Mesenchymal stem cell (in vitro differentiated cells and primary cell): ENCODE measurements around the gene RRN3.
"Not testable (repeated sequence)": the region's sequence is repeated elsewhere in the genome, so short reads cannot be mapped to it uniquely, and the experiment has no call there.

Experiments used
- DNase-seq: peaks from one replicate; pipeline ENCODE4 v3.0.0-alpha.2; 2013
- H2AFZ ChIP-seq: one replicate; pipeline ENCODE4 v1.6.1; 2013; ENCODE audit warnings: low read depth, mild to moderate bottlenecking, control low read depth, inconsistent platforms, low read length, moderate library complexity
- H2AK5ac ChIP-seq: 2 replicates; pipeline ENCODE4 v1.6.1; 2013; ENCODE audit warnings: low read length, moderate library complexity, mild to moderate bottlenecking, inconsistent platforms; ENCODE audit not compliant: severe bottlenecking
- H2BK120ac ChIP-seq: one replicate; pipeline ENCODE4 v1.6.1; 2013; ENCODE audit warnings: low read depth, mild to moderate bottlenecking, inconsistent platforms, low read length, moderate library complexity
- H2BK12ac ChIP-seq, 2 experiments: one replicate each; pipeline ENCODE4 v1.6.1; 2013; ENCODE audit warnings: inconsistent platforms in 2 of 2, low read length in 2 of 2, mild to moderate bottlenecking in 2 of 2, moderate library complexity in 2 of 2, control low read depth in 1 of 2
- H2BK15ac ChIP-seq: one replicate; pipeline ENCODE4 v1.6.1; 2013; ENCODE audit warnings: mild to moderate bottlenecking, low read depth, inconsistent platforms; ENCODE audit not compliant: poor library complexity, severe bottlenecking
- H2BK5ac ChIP-seq: 2 replicates; pipeline ENCODE4 v1.6.1; 2013; ENCODE audit warnings: low read depth, mild to moderate bottlenecking, low read length, control low read depth, inconsistent platforms; ENCODE audit not compliant: poor library complexity, severe bottlenecking
- H3K14ac ChIP-seq, 2 experiments: one replicate each; pipeline ENCODE4 v1.6.1; 2013; ENCODE audit warnings: inconsistent platforms in 2 of 2, low read length in 2 of 2, control low read depth in 1 of 2, mild to moderate bottlenecking in 1 of 2, moderate library complexity in 1 of 2
- H3K18ac ChIP-seq, 2 experiments: one replicate each; pipeline ENCODE4 v1.6.1; 2013; ENCODE audit warnings: inconsistent platforms in 2 of 2, low read length in 2 of 2, control low read depth in 1 of 2, low read depth in 1 of 2, mild to moderate bottlenecking in 1 of 2
- H3K23ac ChIP-seq, 2 experiments: one replicate each; pipeline ENCODE4 v1.6.1; 2013; ENCODE audit warnings: inconsistent platforms in 2 of 2, low read length in 2 of 2, mild to moderate bottlenecking in 2 of 2, moderate library complexity in 2 of 2, control low read depth in 1 of 2
- H3K27ac ChIP-seq: 2 replicates; pipeline ENCODE4 v1.5.1; 2013; ENCODE audit warnings: mild to moderate bottlenecking, moderate library complexity, low read length, control low read depth, inconsistent platforms; ENCODE audit not compliant: poor library complexity, severe bottlenecking
- H3K27me3 ChIP-seq, 2 experiments: 2 replicates each; pipeline versions ENCODE4 v1.6.1 to v1.7.0; 2013; ENCODE audit warnings: low read length in 2 of 2, mild to moderate bottlenecking in 2 of 2, moderate library complexity in 2 of 2, control low read depth in 1 of 2, inconsistent platforms in 1 of 2; ENCODE audit not compliant: control insufficient read depth in 1 of 2, insufficient read depth in 1 of 2
- H3K36me3 ChIP-seq, 2 experiments: 2 replicates each; pipeline versions ENCODE4 v1.6.1 to v1.7.0; 2013; ENCODE audit warnings: low read length in 2 of 2, control low read depth in 1 of 2, inconsistent platforms in 1 of 2, low read depth in 1 of 2, mild to moderate bottlenecking in 1 of 2; ENCODE audit not compliant: insufficient read depth in 2 of 2, control insufficient read depth in 1 of 2
- H3K4ac ChIP-seq, 2 experiments: one replicate each; pipeline ENCODE4 v1.6.1; 2013; ENCODE audit warnings: inconsistent platforms in 2 of 2, low read length in 2 of 2, mild to moderate bottlenecking in 2 of 2, moderate library complexity in 2 of 2, control low read depth in 1 of 2, low read depth in 1 of 2
- H3K4me1 ChIP-seq: 2 replicates; pipeline ENCODE4 v1.6.1; 2013; ENCODE audit warnings: low read depth, low read length, control low read depth; ENCODE audit not compliant: control insufficient read depth, insufficient read depth
- H3K4me2 ChIP-seq: 2 replicates; pipeline ENCODE4 v1.6.1; 2013; ENCODE audit warnings: low read length, mild to moderate bottlenecking, inconsistent platforms; ENCODE audit not compliant: poor library complexity, severe bottlenecking
- H3K4me3 ChIP-seq, 2 experiments: 2 replicates each; pipeline versions ENCODE4 v1.5.1 to v1.7.0; 2013; ENCODE audit warnings: low read length in 2 of 2, mild to moderate bottlenecking in 2 of 2, control low read depth in 1 of 2, low read depth in 1 of 2; ENCODE audit not compliant: insufficient read depth in 1 of 2
- H3K79me1 ChIP-seq: replicated peaks from 2 replicates; pipeline ENCODE4 v1.6.1; 2013; ENCODE audit warnings: mild to moderate bottlenecking, control low read depth, low read length, inconsistent platforms; ENCODE audit not compliant: poor library complexity, severe bottlenecking
- H3K9ac ChIP-seq: 2 replicates; pipeline ENCODE4 v1.7.0; 2013; ENCODE audit warnings: mild to moderate bottlenecking, low read length, moderate library complexity
- H3K9me3 ChIP-seq: 2 replicates; pipeline ENCODE4 v1.7.0; 2013; ENCODE audit warnings: mild to moderate bottlenecking, low read length; ENCODE audit not compliant: control insufficient read depth
- H4K8ac ChIP-seq: one replicate; pipeline ENCODE4 v1.6.1; 2013; ENCODE audit warnings: inconsistent platforms, mild to moderate bottlenecking, low read length, moderate library complexity
- H4K91ac ChIP-seq: one replicate; pipeline ENCODE4 v1.6.1; 2013; ENCODE audit warnings: mild to moderate bottlenecking, low read length, inconsistent platforms
- WGBS: methylation state at CpG from one replicate; pipeline ENCODE4 v1.1.7; 2013; ENCODE audit warnings: mixed read lengths; 5-methylcytosine and 5-hydroxymethylcytosine counted together

RRN3 gene

GRCh38 chr16:15031586-15031985 lies 62.5 kb downstream of the RRN3 start:
- Histone ChIP-seq H3K4me3 (no peak overlapping the region), H3K9ac (no peak overlapping the region), H3K4me1 (peaks cover 15% of the 10 kb centered on the region), H2AK5ac (no peak overlapping the region), H3K79me1 (peaks cover 43% of the 10 kb centered on the region), H2BK5ac (no peak overlapping the region), H4K8ac (no peak overlapping the region), H3K23ac (no peak overlapping the region), H3K4ac (no peak overlapping the region), H3K18ac (no peak overlapping the region), H4K91ac (no peak overlapping the region), H3K4me2 (no peak overlapping the region), H2BK120ac (no peak overlapping the region), H3K27me3 (no peaks in the 10 kb centered on the region), H3K27ac (no peak overlapping the region), H3K14ac (no peak overlapping the region), H3K9me3 (no peaks in the 10 kb centered on the region), H2BK12ac (no peak overlapping the region), H3K36me3 (peaks cover 83 to 90% of the 10 kb centered on the region in 2 experiments), H2AFZ (no peak overlapping the region), H2BK15ac (no peak overlapping the region)
- WGBS: 98% methylated on average over 8 of the region's 8 CpGs
- no peak for DNase-seq

- H2BK15ac ChIP-seq: no peak overlapping the region
- no peak overlapping the region for H3K4me3 ChIP-seq
- H2AFZ ChIP-seq: no peak overlapping the region
- peaks cover 81 to 85% of the 10 kb centered on the region in 2 experiments for H3K36me3 ChIP-seq
- no peak overlapping the region for H2AK5ac ChIP-seq
- H3K9me3 ChIP-seq: no peaks in the 10 kb centered on the region
- H3K27me3 ChIP-seq: no peaks in the 10 kb centered on the region
- no peak overlapping the region for H2BK120ac ChIP-seq
- H3K79me1 ChIP-seq: peaks cover 40% of the 10 kb centered on the region
- H2BK12ac ChIP-seq: no peak overlapping the region
- 92% methylated on average over 2 of the region's 2 CpGs for WGBS
- H3K23ac ChIP-seq: no peak overlapping the region
- H3K18ac ChIP-seq: no peak overlapping the region
- no peak overlapping the region for H3K27ac ChIP-seq
- H2BK5ac ChIP-seq: no peak overlapping the region
- H4K91ac ChIP-seq: no peak overlapping the region
- H3K4ac ChIP-seq: no peak overlapping the region
- H3K4me2 ChIP-seq: no peak overlapping the region
- H4K8ac ChIP-seq: no peak overlapping the region
- no peak overlapping the region for H3K14ac ChIP-seq
- DNase-seq: no peak
- no peak overlapping the region for H3K9ac ChIP-seq
- H3K4me1 ChIP-seq: peaks cover 15% of the 10 kb centered on the region
These were observed 62.9 kb downstream of the RRN3 start for GRCh38 chr16:15031179-15031578.

- not testable (repeated sequence) for H3K4me3 ChIP-seq, H2BK120ac ChIP-seq, H3K4me2 ChIP-seq, H3K27me3 ChIP-seq, H2BK15ac ChIP-seq, H2AFZ ChIP-seq, H3K4ac ChIP-seq, H3K9me3 ChIP-seq, H2BK5ac ChIP-seq, H2AK5ac ChIP-seq, H4K91ac ChIP-seq, H3K14ac ChIP-seq
- Histone ChIP-seq H3K18ac (peak overlapping the region in 1 of 2 experiments; percentile 28), H4K8ac (peak overlapping the region; percentile 47), H3K23ac (peak overlapping the region in 1 of 2 experiments; percentile 23), H2BK12ac (peak overlapping the region in 1 of 2 experiments; percentile 45), H3K27ac (peak overlapping the region; percentile 16), H3K4me1 (peaks cover 19% of the 10 kb centered on the region), H3K79me1 (peaks cover 32% of the 10 kb centered on the region), H3K36me3 (peaks cover 69 to 76% of the 10 kb centered on the region in 2 experiments), H3K9ac (peak overlapping the region; percentile 49)
- peak; percentile 13 for DNase-seq
- WGBS: 74% methylated on average over 5 of the region's 6 CpGs
These were observed 64.3 kb downstream of the RRN3 start for GRCh38 chr16:15029749-15030148.

GRCh38 chr16:15028801-15029698 lies 65.0 kb downstream of the RRN3 start:
- not testable (repeated sequence) for H3K4ac ChIP-seq, H2BK5ac ChIP-seq, H3K14ac ChIP-seq, H2AFZ ChIP-seq, H3K4me2 ChIP-seq, H3K27me3 ChIP-seq, H2BK15ac ChIP-seq, H3K4me3 ChIP-seq, H2AK5ac ChIP-seq, H2BK120ac ChIP-seq, H3K9me3 ChIP-seq
- H3K9ac ChIP-seq: peak overlapping the region; percentile 49
- 93% methylated on average over 23 of the region's 27 CpGs for WGBS
- H3K18ac ChIP-seq: peak overlapping the region in 1 of 2 experiments; percentile 46
- H3K36me3 ChIP-seq: peaks cover 67 to 74% of the 10 kb centered on the region in 2 experiments
- DNase-seq: peak; percentile 55
- peak overlapping the region; percentile 2 for H3K27ac ChIP-seq
- peak overlapping the region in 1 of 2 experiments; percentile 46 for H3K23ac ChIP-seq
- peak overlapping the region; percentile 39 for H4K8ac ChIP-seq
- peaks cover 29% of the 10 kb centered on the region for H3K79me1 ChIP-seq
- H4K91ac ChIP-seq: peak overlapping the region; percentile 36
- H2BK12ac ChIP-seq: peak overlapping the region in 1 of 2 experiments; percentile 17
- peaks cover 19% of the 10 kb centered on the region for H3K4me1 ChIP-seq
